SK-N-SH (cell line): ENCODE measurements around the gene PRPF4. TPM values are rescaled to one million over a fixed set of nuclear protein-coding genes. Genes with fewer than 3 reads are reported as not detected.

ENCODE experiments used
- CTCF ChIA-PET: fragments of 300-600, 350-600 bp; formaldehyde crosslinking; extraction: SDS; loops from one replicate; lab custom pipeline; 2021; lab: Yijun Ruan, JAX
- POLR2A ChIA-PET: fragments of 350-600 bp; sonication (Branson Sonifier 250); formaldehyde crosslinking; extraction: SDS; loops from one replicate; lab custom pipeline; 2020; ENCODE audit warnings: antibody characterized with exemption, inconsistent platforms; lab: Yijun Ruan, JAX
- DNase-seq: peaks from one replicate; pipeline ENCODE4 v3.0.0; 2012
- H2AFZ ChIP-seq: fragments of 200-600 bp; sonication (generic); 2 replicates; pipeline ENCODE4 v1.8.1; 2016; ENCODE audit warnings: antibody characterized with exemption, mild to moderate bottlenecking, low read depth
- H3F3A ChIP-seq: fragments of 200-600 bp; sonication (generic); replicated peaks from 2 replicates; pipeline ENCODE3; 2016; ENCODE audit warnings: antibody characterized with exemption, mild to moderate bottlenecking; ENCODE audit not compliant: insufficient read depth
- H3K27ac ChIP-seq, 2 experiments: fragments of 200-500 bp in 1 of 2; fragments of 200-600 bp in 1 of 2; sonication (Bioruptor generic) in 1 of 2; sonication (generic), shearing (Covaris generic) in 1 of 2; 2 replicates each; pipeline versions ENCODE4 v1.5.1 to v1.6.1; 2014 to 2016; ENCODE audit warnings: low read depth in 2 of 2, inconsistent platforms in 1 of 2, low read length in 1 of 2, mild to moderate bottlenecking in 1 of 2, mixed read lengths in 1 of 2
- H3K27me3 ChIP-seq: fragments of 200-600 bp; sonication (generic), shearing (Covaris generic); 2 replicates; pipeline ENCODE4 v1.6.1; 2016; ENCODE audit warnings: mixed run types; ENCODE audit not compliant: insufficient read depth
- H3K36me3 ChIP-seq, 2 experiments: fragments of 200-500 bp in 1 of 2; fragments of 200-600 bp in 1 of 2; sonication (Bioruptor generic) in 1 of 2; sonication (generic) in 1 of 2; replicated peaks in 1 of 2; 2 replicates each; pipeline versions ENCODE3 to v1.5.1; 2014 to 2016; ENCODE audit warnings: low read length in 1 of 2, mild to moderate bottlenecking in 1 of 2; ENCODE audit not compliant: insufficient read depth in 2 of 2, control insufficient read depth in 1 of 2
- H3K4me1 ChIP-seq, 2 experiments: fragments of 200-500 bp in 1 of 2; fragments of 200-600 bp in 1 of 2; sonication (Bioruptor generic) in 1 of 2; sonication (generic), shearing (Covaris generic) in 1 of 2; 2 replicates each; pipeline versions ENCODE4 v1.5.1 to v1.6.1; 2014 to 2016; ENCODE audit warnings: low read depth in 1 of 2, low read length in 1 of 2, mixed run types in 1 of 2; ENCODE audit not compliant: insufficient read depth in 2 of 2, control insufficient read depth in 1 of 2
- H3K4me2 ChIP-seq: fragments of 200-600 bp; sonication (generic), shearing (Covaris generic); 2 replicates; pipeline ENCODE4 v1.6.1; 2017; ENCODE audit warnings: mixed run types
- H3K4me3 ChIP-seq, 2 experiments: fragments of 200-500 bp in 1 of 2; fragments of 200-600 bp in 1 of 2; sonication (Bioruptor generic) in 1 of 2; sonication (generic), shearing (Covaris generic) in 1 of 2; 2 replicates each; pipeline versions ENCODE4 v1.5.1 to v1.8.1; 2014 to 2016; ENCODE audit warnings: low read depth in 2 of 2, inconsistent platforms in 1 of 2, low read length in 1 of 2, mild to moderate bottlenecking in 1 of 2, mixed read lengths in 1 of 2, moderate library complexity in 1 of 2
- H3K79me2 ChIP-seq: fragments of 200-600 bp; sonication (generic); 2 replicates; pipeline ENCODE4 v1.8.1; 2017; ENCODE audit warnings: mild to moderate bottlenecking; ENCODE audit not compliant: insufficient read depth
- H3K9ac ChIP-seq: fragments of 200-600 bp; sonication (generic); 2 replicates; pipeline ENCODE4 v1.6.1; 2017; ENCODE audit warnings: mixed run types
- H3K9me2 ChIP-seq: fragments of 200-600 bp; sonication (generic); 2 replicates; pipeline ENCODE4 v1.6.1; 2017; ENCODE audit warnings: mixed run types
- H3K9me3 ChIP-seq: fragments of 200-600 bp; sonication (generic); 2 replicates; pipeline ENCODE4 v1.6.1; 2017; ENCODE audit warnings: mixed run types, mild to moderate bottlenecking, moderate library complexity
- H4K20me1 ChIP-seq: fragments of 200-600 bp; sonication (generic); 2 replicates; pipeline ENCODE4 v1.6.1; 2017; ENCODE audit warnings: mild to moderate bottlenecking, mixed run types; ENCODE audit not compliant: insufficient read depth
- CHD2 ChIP-seq: fragments of 150-350 bp; IDR thresholded peaks from 2 replicates; pipeline ENCODE4 v1.6.1; 2018; ENCODE audit warnings: low read length; ENCODE audit not compliant: partially characterized antibody
- CTCF ChIP-seq: fragments of 200-600 bp; sonication (generic); IDR thresholded peaks from 2 replicates; pipeline ENCODE4 v1.6.1; 2017; ENCODE audit warnings: antibody characterized with exemption, mild to moderate bottlenecking, moderate library complexity
- ELF1 ChIP-seq: IDR thresholded peaks from 2 replicates; pipeline ENCODE4 v1.4.0; 2012
- EP300 ChIP-seq, 2 experiments: IDR thresholded peaks; 2 replicates each; pipeline versions ENCODE4 v1.4.0 to v1.6.1; 2012; ENCODE audit warnings: borderline replicate concordance in 1 of 2, low read depth in 1 of 2, low read length in 1 of 2
- EZH2phosphoT487 ChIP-seq: fragments of 200-600 bp; sonication (generic); IDR thresholded peaks from 2 replicates; pipeline ENCODE4 v1.6.1; 2017; ENCODE audit warnings: low read depth, mixed run types, mild to moderate bottlenecking, antibody characterized with exemption, moderate library complexity, borderline replicate concordance
- FOSL2 ChIP-seq: IDR thresholded peaks from 2 replicates; pipeline ENCODE4 v1.4.0; 2012; ENCODE audit warnings: low read depth, mild to moderate bottlenecking, moderate library complexity, borderline replicate concordance
- FOXM1 ChIP-seq: IDR thresholded peaks from 2 replicates; pipeline ENCODE4 v1.4.0; 2012; ENCODE audit warnings: low read depth, mild to moderate bottlenecking
- GABPA ChIP-seq: IDR thresholded peaks from 2 replicates; pipeline ENCODE4 v1.4.0; 2012; ENCODE audit warnings: low read depth, mild to moderate bottlenecking
- MAX ChIP-seq: IDR thresholded peaks from 2 replicates; pipeline ENCODE4 v1.4.0; 2012; ENCODE audit warnings: low read depth
- MXI1 ChIP-seq: IDR thresholded peaks from 2 replicates; pipeline ENCODE4 v1.6.1; 2012; ENCODE audit warnings: mild to moderate bottlenecking, low read depth, low read length, improper control_type of control experiment
- POLR2AphosphoS5 ChIP-seq: IDR thresholded peaks from 2 replicates; pipeline ENCODE4 v1.6.1; 2012; ENCODE audit warnings: low read depth, low read length
- RAD21 ChIP-seq: IDR thresholded peaks from 2 replicates; pipeline ENCODE4 v1.6.1; 2012; ENCODE audit warnings: mild to moderate bottlenecking, low read length
- RCOR1 ChIP-seq: fragments of 150-350 bp; IDR thresholded peaks from 2 replicates; pipeline ENCODE4 v1.6.1; 2017; ENCODE audit warnings: antibody characterized with exemption, low read length
- RFX5 ChIP-seq: IDR thresholded peaks from 2 replicates; pipeline ENCODE4 v1.6.1; 2012; ENCODE audit warnings: mild to moderate bottlenecking, improper control_type of control experiment, low read length
- RXRA ChIP-seq: IDR thresholded peaks from 2 replicates; pipeline ENCODE4 v1.4.0; 2012; ENCODE audit warnings: low read depth, mild to moderate bottlenecking, borderline replicate concordance
- SIN3A ChIP-seq: IDR thresholded peaks from 2 replicates; pipeline ENCODE4 v1.6.1; 2012; ENCODE audit warnings: low read depth, mild to moderate bottlenecking, low read length, moderate library complexity, borderline replicate concordance
- SMC3 ChIP-seq: IDR thresholded peaks from 2 replicates; pipeline ENCODE4 v1.6.1; 2012; ENCODE audit warnings: low read depth, low read length, improper control_type of control experiment
- TAF1 ChIP-seq: IDR thresholded peaks from 2 replicates; pipeline ENCODE4 v1.6.1; 2012; ENCODE audit warnings: low read depth, mild to moderate bottlenecking, low read length, moderate library complexity, borderline replicate concordance
- TEAD4 ChIP-seq: IDR thresholded peaks from 2 replicates; pipeline ENCODE4 v1.4.0; 2012; ENCODE audit warnings: mild to moderate bottlenecking, borderline replicate concordance; ENCODE audit not compliant: insufficient read depth
- USF1 ChIP-seq: IDR thresholded peaks from 2 replicates; pipeline ENCODE4 v1.4.0; 2012; ENCODE audit warnings: low read depth, borderline replicate concordance
- USF2 ChIP-seq: fragments of 150-350 bp; IDR thresholded peaks from 2 replicates; pipeline ENCODE4 v1.6.1; 2017; ENCODE audit warnings: antibody characterized with exemption, low read length, low read depth, borderline replicate concordance
- YY1 ChIP-seq: IDR thresholded peaks from 2 replicates; pipeline ENCODE4 v1.4.0; 2012; ENCODE audit warnings: low read depth, mild to moderate bottlenecking
- ZBTB33 ChIP-seq: IDR thresholded peaks from 2 replicates; pipeline ENCODE4 v1.4.0; 2012; ENCODE audit warnings: low read depth, borderline replicate concordance
- WGBS: methylation state at CpG from one replicate; pipeline ENCODE4 v1.1.6; 2017; ENCODE audit warnings: low lambda C conversion rate; 5-methylcytosine and 5-hydroxymethylcytosine counted together
- polyA plus RNA-seq, 3 experiments: library from polyadenylated mRNA; depleted of rRNA; stranded (reverse); fragments of >200 nt; gene quantifications; 2 replicates each; pipeline ENCODE4 v1.2.3, GENCODE V29; 2012

PRPF4 gene
- polyA plus RNA-seq, 1 of the 3 experiments (the other 2 are of a cell fraction): 23.2 TPM

GRCh38 chr9:113340011-113340699, 64.7 kb downstream of the PRPF4 start, which contains the start of gene WDR31:
Gene WDR31, minus strand, starts transcription at chr9:113340275. Its CDS starts 8,253 bp downstream, at chr9:113332022.
- H3K9me3 ChIP-seq: no peaks in the 10 kb centered on the region
- H3K36me3 ChIP-seq: no peaks in the 10 kb centered on the region
- H3K4me3 ChIP-seq: peak within 1 kb of the TSS; percentile 57 to 90
- CTCF ChIA-PET: interaction anchor here (0.6 to 1.9 kb wide), 8 partner anchors 9 to 426 kb away, joined by 3 to 12 read pairs (median 6); partner anchors contain the start of genes ALAD, BSPRY, CDC26 and PRPF4
- H3K79me2 ChIP-seq: peaks cover 4% of the 10 kb centered on the region; the same call in 1 of the 2 replicates
- WGBS: 5% methylated on average over 36 of the region's 46 CpGs
- peaks cover 0 to 19% of the 10 kb centered on the region in 2 experiments; a peak in 3 of 4 replicates for H3K4me1 ChIP-seq
- peak within 1 kb of the TSS; percentile 69 to 74 for H3K27ac ChIP-seq
- peak; percentile 95 for DNase-seq
- peak within 1 kb of the TSS; percentile 96 for H2AFZ ChIP-seq
- H4K20me1 ChIP-seq: no peaks in the 10 kb centered on the region
- POLR2A ChIA-PET: interaction anchor here (0.7 to 1.6 kb wide), 10 partner anchors 10 to 254 kb away, joined by 3 to 21 read pairs (median 3); partner anchors contain the start of genes BSPRY, C9orf43, CDC26 and HDHD3
- H3K27me3 ChIP-seq: no peaks in the 10 kb centered on the region
- H3F3A ChIP-seq: peaks cover 7% of the 10 kb centered on the region
- H3K9me2 ChIP-seq: no peaks in the 10 kb centered on the region
- peak within 1 kb of the TSS; percentile 86 for H3K4me2 ChIP-seq
- H3K9ac ChIP-seq: peak within 1 kb of the TSS; percentile 83
- TF ChIP-seq SMC3 (0 out of 2 replicates have a peak, but pooled peaks have one; percentile 22), ZBTB33 (0 out of 2 replicates have a peak, but pooled peaks have one; percentile 38), USF1 (peak; percentile 52), RXRA (no peak), RFX5 (peak; percentile 52; the same call in 1 of the 2 replicates), FOXM1 (no peak), CHD2 (peak; percentile 83), TAF1 (peak; percentile 91), GABPA (peak; percentile 71), SIN3A (peak; percentile 75; the same call in 1 of the 2 replicates), EZH2phosphoT487 (no peak), EP300 (IDR thresholded peaks at IDR 0.05; ENCODE audit: borderline replicate concordance in 1 of 2, low read depth in 1 of 2, low read length in 1 of 2) (peak; percentile 35 to 45; a peak in 2 of 4 replicates), YY1 (0 out of 2 replicates have a peak, but pooled peaks have one; percentile 42), RAD21 (no peak; the same call in 1 of the 2 replicates), MXI1 (peak; percentile 82), TEAD4 (0 out of 2 replicates have a peak, but pooled peaks have one; percentile 3), ELF1 (peak; percentile 43; the same call in 1 of the 2 replicates), FOSL2 (no peak), CTCF (no peak), USF2 (no peak), POLR2AphosphoS5 (peak; percentile 82), MAX (peak; percentile 76; the same call in 1 of the 2 replicates), RCOR1 (peak; percentile 25; the same call in 1 of the 2 replicates)
